ENCODE results near the gene OR1L8. TPM values are rescaled to one million over a fixed set of nuclear protein-coding genes. Genes with fewer than 3 reads are reported as not detected.

Gene OR1L8
- total and polyA plus RNA-seq, 2 experiments from 2014 or later = not detected

DNA sequence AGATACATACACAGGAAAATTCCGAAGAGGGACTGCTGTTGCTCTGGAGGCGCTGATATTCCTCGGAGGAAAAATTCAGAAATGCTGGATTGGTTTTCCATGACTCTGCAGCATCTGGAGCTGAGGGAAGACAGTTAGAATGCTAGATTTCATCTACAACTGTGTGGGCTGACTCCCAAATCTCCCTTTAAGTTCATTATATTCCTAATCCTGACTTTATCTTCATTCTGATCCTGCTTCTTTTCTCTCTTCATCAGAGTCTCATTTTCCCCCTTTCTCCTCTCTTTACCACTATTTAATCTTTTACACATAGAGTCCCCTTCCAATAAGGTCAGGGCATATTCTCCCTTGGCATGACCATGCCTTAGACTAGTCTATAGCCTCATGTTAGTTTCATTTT, 56.0 kb downstream of the OR1L8 start, which contains the start of gene OR1N1 (continued):
- no peak for TF ChIP-seq NANOG (IDR thresholded peaks at IDR 0.05; ENCODE audit: borderline replicate concordance)
- TF ChIP-seq ZNF114 (CRISPR knock-in tag; IDR thresholded peaks at IDR 0.05) = no peak
- no peak for TF ChIP-seq ZNF331 (CRISPR knock-in tag; IDR thresholded peaks at IDR 0.05; ENCODE audit: low read depth)
- TF ChIP-seq EZH2 (IDR thresholded peaks at IDR 0.05; ENCODE audit: low read depth, unreplicated experiment) = no peak
- no peak for TF ChIP-seq CREB1 (CRISPR knock-in tag; IDR thresholded peaks at IDR 0.05; ENCODE audit: low read depth)
- TF ChIP-seq, protein P1, sequence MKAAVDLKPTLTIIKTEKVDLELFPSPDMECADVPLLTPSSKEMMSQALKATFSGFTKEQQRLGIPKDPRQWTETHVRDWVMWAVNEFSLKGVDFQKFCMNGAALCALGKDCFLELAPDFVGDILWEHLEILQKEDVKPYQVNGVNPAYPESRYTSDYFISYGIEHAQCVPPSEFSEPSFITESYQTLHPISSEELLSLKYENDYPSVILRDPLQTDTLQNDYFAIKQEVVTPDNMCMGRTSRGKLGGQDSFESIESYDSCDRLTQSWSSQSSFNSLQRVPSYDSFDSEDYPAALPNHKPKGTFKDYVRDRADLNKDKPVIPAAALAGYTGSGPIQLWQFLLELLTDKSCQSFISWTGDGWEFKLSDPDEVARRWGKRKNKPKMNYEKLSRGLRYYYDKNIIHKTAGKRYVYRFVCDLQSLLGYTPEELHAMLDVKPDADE (IDR thresholded peaks at IDR 0.05) = no peak
- TF ChIP-seq, protein P2, sequence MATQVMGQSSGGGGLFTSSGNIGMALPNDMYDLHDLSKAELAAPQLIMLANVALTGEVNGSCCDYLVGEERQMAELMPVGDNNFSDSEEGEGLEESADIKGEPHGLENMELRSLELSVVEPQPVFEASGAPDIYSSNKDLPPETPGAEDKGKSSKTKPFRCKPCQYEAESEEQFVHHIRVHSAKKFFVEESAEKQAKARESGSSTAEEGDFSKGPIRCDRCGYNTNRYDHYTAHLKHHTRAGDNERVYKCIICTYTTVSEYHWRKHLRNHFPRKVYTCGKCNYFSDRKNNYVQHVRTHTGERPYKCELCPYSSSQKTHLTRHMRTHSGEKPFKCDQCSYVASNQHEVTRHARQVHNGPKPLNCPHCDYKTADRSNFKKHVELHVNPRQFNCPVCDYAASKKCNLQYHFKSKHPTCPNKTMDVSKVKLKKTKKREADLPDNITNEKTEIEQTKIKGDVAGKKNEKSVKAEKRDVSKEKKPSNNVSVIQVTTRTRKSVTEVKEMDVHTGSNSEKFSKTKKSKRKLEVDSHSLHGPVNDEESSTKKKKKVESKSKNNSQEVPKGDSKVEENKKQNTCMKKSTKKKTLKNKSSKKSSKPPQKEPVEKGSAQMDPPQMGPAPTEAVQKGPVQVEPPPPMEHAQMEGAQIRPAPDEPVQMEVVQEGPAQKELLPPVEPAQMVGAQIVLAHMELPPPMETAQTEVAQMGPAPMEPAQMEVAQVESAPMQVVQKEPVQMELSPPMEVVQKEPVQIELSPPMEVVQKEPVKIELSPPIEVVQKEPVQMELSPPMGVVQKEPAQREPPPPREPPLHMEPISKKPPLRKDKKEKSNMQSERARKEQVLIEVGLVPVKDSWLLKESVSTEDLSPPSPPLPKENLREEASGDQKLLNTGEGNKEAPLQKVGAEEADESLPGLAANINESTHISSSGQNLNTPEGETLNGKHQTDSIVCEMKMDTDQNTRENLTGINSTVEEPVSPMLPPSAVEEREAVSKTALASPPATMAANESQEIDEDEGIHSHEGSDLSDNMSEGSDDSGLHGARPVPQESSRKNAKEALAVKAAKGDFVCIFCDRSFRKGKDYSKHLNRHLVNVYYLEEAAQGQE (IDR thresholded peaks at IDR 0.05; ENCODE audit: unreplicated experiment) = no peak

DNA sequence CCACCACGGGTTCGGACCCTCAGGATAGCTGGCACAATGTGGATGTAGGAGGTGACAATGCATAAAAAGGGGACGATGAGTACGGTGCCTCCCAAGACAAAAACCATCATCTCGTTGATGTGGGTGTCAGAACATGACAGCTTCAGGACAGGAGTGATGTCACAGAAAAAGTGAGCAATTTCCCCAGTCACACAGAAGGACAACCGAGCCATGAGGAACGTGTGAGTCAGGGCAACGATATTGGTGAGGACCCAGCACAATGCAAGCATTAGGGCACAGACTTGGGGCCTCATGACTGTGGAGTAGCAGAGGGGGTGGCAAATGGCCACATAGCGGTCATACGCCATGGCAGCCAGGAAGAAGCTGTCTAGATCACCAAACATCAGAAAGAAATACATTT, 56.6 kb downstream of the OR1L8 start:
- no peaks in the 10 kb centered on the region for H4K20me1 ChIP-seq (replicated peaks; ENCODE audit: insufficient read depth)
- Mint-ChIP-seq H3K4me3 (no peak overlapping the region), H3K4me1 (no peaks in the 10 kb centered on the region), H3K36me3 (ENCODE audit: low read depth) (peaks cover 17% of the 10 kb centered on the region), H3K27me3 (ENCODE audit: insufficient read depth, low read depth, poor library complexity) (peaks cover 1% of the 10 kb centered on the region), H3K27ac (no peak overlapping the region), H3K9me3 (peaks cover 85% of the 10 kb centered on the region)
- no peaks in the 10 kb centered on the region for H3K9me2 ChIP-seq (ENCODE audit: insufficient read depth)
- H3F3A ChIP-seq (replicated peaks; ENCODE audit: low read depth) = no peaks in the 10 kb centered on the region
- no peak for ATAC-seq
- H3K4me2 ChIP-seq = no peak overlapping the region
- no peak overlapping the region for H3K27ac ChIP-seq (ENCODE audit: low read depth)
- H2AFZ ChIP-seq = no peak overlapping the region
- no peaks in the 10 kb centered on the region; the same call in 1 of the 2 replicates for H3K36me3 ChIP-seq (ENCODE audit: insufficient read depth)
- no peaks in the 10 kb centered on the region for H3K27me3 ChIP-seq (ENCODE audit: insufficient read depth)
- no peaks in the 10 kb centered on the region for H3K79me2 ChIP-seq (replicated peaks; ENCODE audit: insufficient read depth)
- no peak overlapping the region for H3K4me3 ChIP-seq
- no peaks in the 10 kb centered on the region for H3K4me1 ChIP-seq (ENCODE audit: insufficient read depth)
- DNase-seq (ENCODE audit: low spot score) = no peak
- no peak for TF ChIP-seq NANOG (IDR thresholded peaks at IDR 0.05; ENCODE audit: borderline replicate concordance)
- TF ChIP-seq POLR2AphosphoS5 (IDR thresholded peaks at IDR 0.05; ENCODE audit: low read depth) = no peak
- no peak for TF ChIP-seq STAT1 (IDR thresholded peaks at IDR 0.05; ENCODE audit: unreplicated experiment)
- no peak for TF ChIP-seq ZNF331 (CRISPR knock-in tag; IDR thresholded peaks at IDR 0.05; ENCODE audit: low read depth)
- TF ChIP-seq, protein P1 (IDR thresholded peaks at IDR 0.05) = no peak
- TF ChIP-seq, protein P3, sequence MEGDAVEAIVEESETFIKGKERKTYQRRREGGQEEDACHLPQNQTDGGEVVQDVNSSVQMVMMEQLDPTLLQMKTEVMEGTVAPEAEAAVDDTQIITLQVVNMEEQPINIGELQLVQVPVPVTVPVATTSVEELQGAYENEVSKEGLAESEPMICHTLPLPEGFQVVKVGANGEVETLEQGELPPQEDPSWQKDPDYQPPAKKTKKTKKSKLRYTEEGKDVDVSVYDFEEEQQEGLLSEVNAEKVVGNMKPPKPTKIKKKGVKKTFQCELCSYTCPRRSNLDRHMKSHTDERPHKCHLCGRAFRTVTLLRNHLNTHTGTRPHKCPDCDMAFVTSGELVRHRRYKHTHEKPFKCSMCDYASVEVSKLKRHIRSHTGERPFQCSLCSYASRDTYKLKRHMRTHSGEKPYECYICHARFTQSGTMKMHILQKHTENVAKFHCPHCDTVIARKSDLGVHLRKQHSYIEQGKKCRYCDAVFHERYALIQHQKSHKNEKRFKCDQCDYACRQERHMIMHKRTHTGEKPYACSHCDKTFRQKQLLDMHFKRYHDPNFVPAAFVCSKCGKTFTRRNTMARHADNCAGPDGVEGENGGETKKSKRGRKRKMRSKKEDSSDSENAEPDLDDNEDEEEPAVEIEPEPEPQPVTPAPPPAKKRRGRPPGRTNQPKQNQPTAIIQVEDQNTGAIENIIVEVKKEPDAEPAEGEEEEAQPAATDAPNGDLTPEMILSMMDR (conservative IDR thresholded peaks at IDR 0.05; ENCODE audit: low read depth in 2 of 2) = no peak
- TF ChIP-seq, protein P2 (IDR thresholded peaks at IDR 0.05; ENCODE audit: unreplicated experiment) = no peak
- no peak for TF ChIP-seq EZH2 (IDR thresholded peaks at IDR 0.05; ENCODE audit: low read depth, unreplicated experiment)
- no peak for TF ChIP-seq ZNF114 (CRISPR knock-in tag; IDR thresholded peaks at IDR 0.05)
